Activated naive CD8-positive, alpha-beta T cell treated with anti-CD3 and anti-CD28 coated beads, Interleukin-2, amount 10 ng/mL, durations not matched to agents 7 days and 5 days (primary cell): ENCODE measurements around the gene FIGN. TPM values are rescaled to one million over a fixed set of nuclear protein-coding genes. Genes with fewer than 3 reads are reported as not detected.

Source experiments
- ATAC-seq: fragments of 150-1000 bp; cut with Tn5 transposase; one replicate; pipeline ENCODE4 v1.10.0; 2021; ENCODE audit warnings: low read depth, moderate library complexity
- POLR2A ChIA-PET: fragments of 350-600 bp; sonication (Branson Sonifier 250); formaldehyde crosslinking; loops from one replicate; lab custom pipeline; 2021; ENCODE audit warnings: antibody characterized with exemption; lab: Charles Lee
- DNase-seq: peaks from one replicate; pipeline ENCODE4 v3.0.0; 2021
- H3K27ac Mint-ChIP-seq: one replicate; pipeline ENCODE4 v1.8.0; 2022; ENCODE audit warnings: mild to moderate bottlenecking, mixed read lengths
- H3K27me3 Mint-ChIP-seq: one replicate; pipeline ENCODE4 v1.8.0; 2022; ENCODE audit warnings: mild to moderate bottlenecking, moderate library complexity, mixed read lengths
- H3K36me3 Mint-ChIP-seq: one replicate; pipeline ENCODE4 v1.8.0; 2021; ENCODE audit warnings: mild to moderate bottlenecking, mixed read lengths
- H3K4me1 Mint-ChIP-seq: one replicate; pipeline ENCODE4 v1.8.0; 2021; ENCODE audit warnings: mixed read lengths
- H3K4me3 Mint-ChIP-seq: one replicate; pipeline ENCODE4 v1.8.0; 2022; ENCODE audit warnings: mild to moderate bottlenecking, moderate library complexity, mixed read lengths
- H3K9me3 Mint-ChIP-seq: one replicate; pipeline ENCODE4 v1.8.0; 2021; ENCODE audit warnings: mixed read lengths
- total RNA-seq, 2 experiments: library from RNA; stranded (reverse); gene quantifications; one replicate each; pipeline ENCODE4 v1.2.3, GENCODE V29; 2021

The FIGN gene
- not detected for total RNA-seq

GRCh38 chr2:163735685-163736432, at the start of gene FIGN:
TSS of gene FIGN (minus strand) at chr2:163736008. CDS start at chr2:163734927, 1,081 bp downstream.
- no peaks in the 10 kb centered on the region for H3K9me3 Mint-ChIP-seq
- H3K4me1 Mint-ChIP-seq: peaks cover 3% of the 10 kb centered on the region
- H3K27ac Mint-ChIP-seq: no peak within 1 kb of the TSS
- DNase-seq (no peak), ATAC-seq (no peak)
- H3K36me3 Mint-ChIP-seq: peaks cover 3% of the 10 kb centered on the region
- H3K27me3 Mint-ChIP-seq: peaks cover 32% of the 10 kb centered on the region
- peak within 1 kb of the TSS; percentile 50 for H3K4me3 Mint-ChIP-seq
- POLR2A ChIA-PET: no interaction called here

DNA sequence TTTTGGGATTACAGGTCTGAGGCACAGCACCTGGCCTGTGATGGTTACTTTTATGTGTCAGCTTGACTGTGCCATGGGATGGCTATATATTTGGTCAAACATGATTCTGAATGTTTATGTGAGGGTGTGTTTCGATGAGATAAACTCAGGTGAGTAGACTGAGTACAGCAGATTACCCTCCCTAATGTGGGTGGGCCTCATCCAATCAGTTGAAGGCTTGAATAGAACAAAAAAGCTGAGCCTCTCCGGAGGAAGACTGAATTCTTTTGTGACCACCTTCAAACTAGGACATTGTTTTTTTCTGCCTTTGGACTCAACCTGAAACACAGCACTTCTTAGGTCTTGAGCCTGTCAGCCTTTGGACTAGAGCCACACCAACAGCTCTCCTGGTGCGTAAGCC, 49.4 kb upstream of the FIGN start:
- POLR2A ChIA-PET: no interaction called here
- DNase-seq (no peak), ATAC-seq (no peak)
- no peaks in the 10 kb centered on the region for H3K27me3 Mint-ChIP-seq
- no peaks in the 10 kb centered on the region for H3K9me3 Mint-ChIP-seq
- no peak overlapping the region for H3K27ac Mint-ChIP-seq
- no peaks in the 10 kb centered on the region for H3K4me1 Mint-ChIP-seq
- H3K4me3 Mint-ChIP-seq: no peak overlapping the region
- H3K36me3 Mint-ChIP-seq: no peaks in the 10 kb centered on the region

GRCh38 chr2:163779970-163780597, 44.3 kb upstream of the FIGN start:
- H3K27ac Mint-ChIP-seq: no peak overlapping the region
- ATAC-seq (no peak), DNase-seq (no peak)
- no peak overlapping the region for H3K4me3 Mint-ChIP-seq
- POLR2A ChIA-PET: no interaction called here
- H3K4me1 Mint-ChIP-seq: no peaks in the 10 kb centered on the region
- H3K27me3 Mint-ChIP-seq: no peaks in the 10 kb centered on the region
- H3K9me3 Mint-ChIP-seq: peaks cover 2% of the 10 kb centered on the region
- no peaks in the 10 kb centered on the region for H3K36me3 Mint-ChIP-seq

DNA sequence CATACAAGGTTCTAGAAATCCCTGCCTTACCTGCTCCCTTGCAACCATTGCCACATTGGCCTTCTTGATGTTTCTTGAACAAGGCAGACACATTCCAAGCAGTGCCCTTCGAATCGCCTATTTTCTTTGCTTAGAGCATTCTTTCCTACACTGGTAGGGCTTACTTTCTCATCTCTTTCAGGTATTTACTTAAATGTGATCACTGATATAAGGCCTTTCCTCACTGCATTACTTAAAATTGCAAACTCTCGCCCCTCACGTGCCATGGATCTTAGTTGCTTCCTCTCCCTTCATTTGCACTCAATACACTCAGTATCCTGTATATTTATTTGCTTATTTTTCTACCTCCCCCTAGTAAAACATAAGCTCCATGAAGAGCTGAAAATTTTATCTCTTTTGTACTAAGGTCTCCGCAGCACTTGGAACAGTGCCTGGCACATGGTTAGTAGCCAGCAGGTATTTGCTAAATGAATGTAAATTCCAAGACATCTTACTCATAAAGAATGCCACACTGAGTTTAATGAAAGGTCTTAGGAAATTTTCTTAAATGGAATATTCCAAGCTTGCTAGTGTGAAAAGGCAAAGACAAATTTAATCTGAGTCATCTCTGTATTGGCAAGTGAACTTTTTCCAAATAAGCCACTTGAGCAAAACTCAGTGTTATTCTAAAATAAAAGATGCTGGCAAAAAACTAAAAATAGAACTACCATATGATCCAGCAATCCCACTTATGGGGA, 42.4 kb upstream of the FIGN start:
- peaks cover 2% of the 10 kb centered on the region for H3K9me3 Mint-ChIP-seq
- no peaks in the 10 kb centered on the region for H3K27me3 Mint-ChIP-seq
- DNase-seq: no peak
- H3K4me1 Mint-ChIP-seq: no peaks in the 10 kb centered on the region
- POLR2A ChIA-PET: no interaction called here
- no peak overlapping the region for H3K27ac Mint-ChIP-seq
- no peak for ATAC-seq
- H3K36me3 Mint-ChIP-seq: no peaks in the 10 kb centered on the region
- no peak overlapping the region for H3K4me3 Mint-ChIP-seq

DNA sequence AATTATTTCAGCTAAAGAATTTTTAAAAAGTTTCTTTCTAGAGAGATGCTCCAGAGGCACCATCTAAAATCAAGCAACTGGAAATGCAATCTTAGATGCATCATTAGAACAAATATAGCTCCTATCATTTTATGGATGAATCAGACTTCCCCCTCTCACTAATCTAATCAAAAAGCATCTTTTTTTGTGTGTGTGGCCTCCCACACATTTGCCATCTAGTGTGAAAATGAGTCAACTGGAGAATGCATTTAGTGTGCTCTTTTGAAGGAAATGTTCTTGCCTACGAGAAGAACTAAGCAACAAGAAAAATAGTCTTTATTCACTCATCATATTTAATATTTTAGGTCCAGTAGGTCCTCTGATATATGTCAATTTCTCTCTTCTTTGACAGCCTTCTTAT, 39.5 kb upstream of the FIGN start:
- Mint-ChIP-seq H3K9me3 (peaks cover 2% of the 10 kb centered on the region), H3K4me1 (no peaks in the 10 kb centered on the region), H3K36me3 (no peaks in the 10 kb centered on the region), H3K4me3 (no peak overlapping the region), H3K27me3 (no peaks in the 10 kb centered on the region), H3K27ac (no peak overlapping the region)
- ATAC-seq (no peak), DNase-seq (no peak)
- POLR2A ChIA-PET: no interaction called here

DNA sequence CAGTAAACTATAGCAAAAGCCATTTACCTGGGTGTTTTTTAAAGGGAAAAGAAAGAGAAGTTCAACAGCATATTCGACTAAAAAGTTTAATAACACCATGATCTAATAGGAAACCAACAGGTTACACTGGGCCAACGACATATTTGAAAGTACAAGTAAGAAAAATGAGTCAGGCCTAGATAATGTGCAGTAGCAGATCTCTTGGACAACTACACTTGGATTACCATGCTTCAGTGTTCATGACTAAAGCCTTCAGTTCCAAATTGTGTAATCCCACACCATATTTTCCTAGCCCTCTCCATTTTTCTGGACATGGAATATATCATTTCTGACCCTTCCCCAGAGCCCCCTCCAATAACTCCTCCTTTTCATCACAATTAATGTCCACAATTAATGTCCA, 39.1 kb upstream of the FIGN start:
- H3K4me1 Mint-ChIP-seq: no peaks in the 10 kb centered on the region
- H3K27me3 Mint-ChIP-seq: no peaks in the 10 kb centered on the region
- POLR2A ChIA-PET: no interaction called here
- peaks cover 2% of the 10 kb centered on the region for H3K9me3 Mint-ChIP-seq
- DNase-seq (no peak), ATAC-seq (no peak)
- H3K4me3 Mint-ChIP-seq: no peak overlapping the region
- no peaks in the 10 kb centered on the region for H3K36me3 Mint-ChIP-seq
- H3K27ac Mint-ChIP-seq: no peak overlapping the region

GRCh38 chr2:163773276-163773675, 37.5 kb upstream of the FIGN start:
- H3K4me3 Mint-ChIP-seq: no peak overlapping the region
- no peak for ATAC-seq
- POLR2A ChIA-PET: no interaction called here

GRCh38 chr2:163771596-163771995, 35.8 kb upstream of the FIGN start:
- no peak overlapping the region for H3K27ac Mint-ChIP-seq
- no peaks in the 10 kb centered on the region for H3K9me3 Mint-ChIP-seq
- POLR2A ChIA-PET: no interaction called here
- H3K36me3 Mint-ChIP-seq: no peaks in the 10 kb centered on the region
- ATAC-seq: no peak
- no peaks in the 10 kb centered on the region for H3K27me3 Mint-ChIP-seq
- H3K4me1 Mint-ChIP-seq: no peaks in the 10 kb centered on the region
- DNase-seq: no peak
- H3K4me3 Mint-ChIP-seq: no peak overlapping the region

More at GRCh38 chr2:163773276-163773675, 37.5 kb upstream of the FIGN start:
- Mint-ChIP-seq H3K27ac (no peak overlapping the region), H3K36me3 (no peaks in the 10 kb centered on the region), H3K9me3 (peaks cover 2% of the 10 kb centered on the region), H3K4me1 (no peaks in the 10 kb centered on the region), H3K27me3 (no peaks in the 10 kb centered on the region)
- DNase-seq: no peak

DNA sequence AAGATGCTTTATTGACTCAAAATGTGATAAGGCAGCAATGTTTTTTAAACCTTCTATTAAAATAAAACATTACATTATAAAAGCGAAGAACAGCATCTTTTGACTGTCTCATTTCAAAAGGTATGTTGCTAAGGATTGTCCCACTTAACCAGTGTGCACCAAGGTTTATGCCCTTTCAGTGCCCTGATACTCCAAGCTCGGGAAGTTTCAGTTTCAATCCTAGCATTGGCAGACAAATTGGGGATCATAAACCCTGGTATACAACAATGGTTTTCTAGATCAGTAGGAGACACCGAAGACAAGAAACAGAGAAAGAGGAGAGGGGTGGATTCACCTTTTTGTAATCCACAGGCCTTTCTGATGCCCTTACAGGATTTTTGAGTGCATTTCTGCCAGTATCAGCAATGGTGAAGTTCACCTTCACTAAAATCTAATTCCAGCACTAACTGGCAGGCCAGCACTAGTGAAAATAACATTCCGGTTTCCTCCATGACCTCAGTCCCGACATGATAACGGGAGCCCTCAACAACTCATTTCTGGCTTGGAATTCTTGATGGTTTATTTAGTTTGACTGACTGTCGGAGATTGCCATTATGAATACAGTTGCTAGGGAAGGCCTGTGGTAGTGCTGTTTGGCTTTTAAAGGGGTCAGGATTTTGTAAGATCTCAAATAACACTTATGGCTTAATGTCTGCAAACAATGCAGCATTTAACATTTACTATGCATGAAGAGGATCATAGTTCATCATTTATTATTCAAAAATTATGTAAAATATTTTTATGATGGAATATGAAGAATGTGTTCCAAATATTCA, 33.3 kb upstream of the FIGN start:
- no peaks in the 10 kb centered on the region for H3K27me3 Mint-ChIP-seq
- no peaks in the 10 kb centered on the region for H3K9me3 Mint-ChIP-seq
- POLR2A ChIA-PET: no interaction called here
- no peak overlapping the region for H3K4me3 Mint-ChIP-seq
- H3K4me1 Mint-ChIP-seq: no peaks in the 10 kb centered on the region
- no peak for ATAC-seq
- H3K36me3 Mint-ChIP-seq: no peaks in the 10 kb centered on the region
- DNase-seq: no peak
- no peak overlapping the region for H3K27ac Mint-ChIP-seq

DNA sequence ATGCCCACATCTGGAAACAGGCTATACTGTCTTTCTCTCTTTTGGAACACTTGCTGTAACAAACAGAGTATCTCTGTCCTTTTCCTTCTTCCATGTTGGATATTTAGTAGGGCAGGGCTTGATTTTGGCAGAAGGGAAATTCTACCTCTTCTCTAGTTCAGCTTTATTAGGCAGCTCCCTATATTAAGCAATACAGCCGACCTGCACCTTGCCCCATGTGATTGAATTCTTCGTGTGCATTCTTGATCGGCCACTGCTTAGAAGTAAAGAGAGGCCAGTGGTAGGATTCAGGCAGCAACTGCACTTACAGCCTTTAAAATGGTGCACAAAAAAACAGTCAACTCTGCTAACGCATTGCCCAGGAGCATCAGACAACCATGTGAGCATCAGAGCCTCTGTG, 31.3 kb upstream of the FIGN start:
- DNase-seq: no peak
- no peak overlapping the region for H3K4me3 Mint-ChIP-seq
- POLR2A ChIA-PET: no interaction called here

GRCh38 chr2:163764566-163764965, 28.8 kb upstream of the FIGN start:
- Mint-ChIP-seq H3K4me1 (no peaks in the 10 kb centered on the region), H3K4me3 (no peak overlapping the region), H3K9me3 (no peaks in the 10 kb centered on the region), H3K36me3 (no peaks in the 10 kb centered on the region), H3K27me3 (no peaks in the 10 kb centered on the region), H3K27ac (no peak overlapping the region)
- no peak for ATAC-seq
- no peak for DNase-seq
- POLR2A ChIA-PET: no interaction called here

More for the DNA sequence above, 31.3 kb upstream of the FIGN start:
- no peak overlapping the region for H3K27ac Mint-ChIP-seq
- no peaks in the 10 kb centered on the region for H3K27me3 Mint-ChIP-seq
- ATAC-seq: no peak
- no peaks in the 10 kb centered on the region for H3K9me3 Mint-ChIP-seq
- H3K36me3 Mint-ChIP-seq: no peaks in the 10 kb centered on the region
- no peaks in the 10 kb centered on the region for H3K4me1 Mint-ChIP-seq

DNA sequence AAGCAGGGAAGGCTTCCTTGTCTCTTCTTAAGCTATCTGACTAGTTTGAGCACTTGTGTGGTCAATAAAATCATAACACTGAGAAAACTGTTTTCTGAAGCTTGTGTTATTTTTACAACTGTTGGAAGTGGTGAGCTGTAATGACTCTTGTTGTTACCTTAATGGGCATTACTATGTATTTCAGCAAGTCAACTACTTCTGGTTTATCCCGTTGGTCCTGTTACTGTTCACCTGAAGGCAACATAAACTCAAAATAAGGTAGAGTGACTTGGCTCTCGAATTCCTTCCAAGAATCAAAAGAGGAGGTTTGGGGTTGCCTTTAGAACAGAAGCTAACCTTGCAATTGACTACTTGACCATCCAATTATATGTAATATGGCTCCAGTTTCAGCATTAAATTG, 23.2 kb upstream of the FIGN start:
- POLR2A ChIA-PET: no interaction called here
- H3K36me3 Mint-ChIP-seq: no peaks in the 10 kb centered on the region
- no peaks in the 10 kb centered on the region for H3K27me3 Mint-ChIP-seq
- H3K4me1 Mint-ChIP-seq: no peaks in the 10 kb centered on the region
- H3K27ac Mint-ChIP-seq: no peak overlapping the region
- H3K4me3 Mint-ChIP-seq: no peak overlapping the region
- ATAC-seq (no peak), DNase-seq (no peak)
- no peaks in the 10 kb centered on the region for H3K9me3 Mint-ChIP-seq

DNA sequence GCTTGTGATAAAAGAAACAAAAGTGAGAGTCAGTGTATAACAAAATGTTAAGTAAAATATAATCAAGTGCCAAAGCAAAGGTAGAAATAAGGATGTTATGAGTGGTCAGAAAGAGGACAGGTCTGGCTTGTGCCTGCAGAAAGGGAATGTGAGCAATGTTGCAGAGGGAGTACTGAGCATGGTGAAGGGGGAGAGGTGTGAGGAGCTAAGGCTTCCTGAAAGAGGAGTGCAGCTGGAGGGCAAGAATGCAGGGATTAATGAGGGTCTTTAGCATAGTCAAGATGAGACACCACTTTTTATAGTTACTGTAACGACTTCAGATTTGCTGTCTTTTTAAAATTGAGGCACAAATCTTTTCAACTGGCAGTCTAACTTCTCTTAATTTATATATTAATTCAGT, 22.0 kb upstream of the FIGN start:
- H3K27ac Mint-ChIP-seq: no peak overlapping the region
- DNase-seq (no peak), ATAC-seq (no peak)
- no peak overlapping the region for H3K4me3 Mint-ChIP-seq
- H3K36me3 Mint-ChIP-seq: no peaks in the 10 kb centered on the region
- H3K27me3 Mint-ChIP-seq: no peaks in the 10 kb centered on the region
- no peaks in the 10 kb centered on the region for H3K9me3 Mint-ChIP-seq
- POLR2A ChIA-PET: no interaction called here
- H3K4me1 Mint-ChIP-seq: no peaks in the 10 kb centered on the region
